HT-29 (cell line): ENCODE data around the gene PMS2. TPM values are rescaled to one million over a fixed set of nuclear protein-coding genes. Genes with fewer than 3 reads are reported as not detected.
"Not testable (repeated sequence)": the region's sequence is repeated elsewhere in the genome, so short reads cannot be mapped to it uniquely, and the experiment has no call there.

Source experiments
- DNase-seq: peaks from one replicate; pipeline ENCODE4 v3.0.0-alpha.2; 2015; ENCODE audit warnings: low spot score
- small RNA-seq: library from RNA; depleted of rRNA; stranded (forward); fragments of <200 nt; gene quantifications from one replicate; pipeline ENCODE3, GENCODE V24; 2014
- total RNA-seq: library from RNA; depleted of rRNA; stranded (reverse); fragments of >200 nt; shearing (Covaris generic); gene quantifications from 2 replicates; pipeline ENCODE4 v1.2.3, GENCODE V29; 2014; rRNA removed

The PMS2 gene
- total RNA-seq, 1 experiment from 2014 or later: 13.1 TPM

DNA sequence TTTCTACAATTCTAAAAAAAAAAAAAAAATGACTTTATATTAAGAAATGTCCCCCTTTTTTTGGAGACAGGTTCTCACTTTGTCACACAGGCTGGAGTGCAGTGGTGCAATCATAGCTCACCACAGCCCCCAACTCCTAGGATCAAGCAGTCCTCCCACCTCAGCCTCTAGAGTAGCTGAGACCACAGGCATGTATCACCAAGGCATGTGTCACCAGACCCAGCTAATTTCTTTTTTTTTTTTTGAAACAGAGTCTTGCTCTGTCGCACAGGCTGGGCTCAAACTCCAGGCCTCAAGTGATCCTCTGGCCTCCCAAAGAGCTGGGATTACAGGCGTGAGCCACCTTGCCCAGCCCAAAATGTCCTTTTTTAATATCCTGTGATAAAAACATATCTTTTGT lies 84.7 kb downstream of the PMS2 start:
- DNase-seq: not testable (repeated sequence)

Small RNAs within 50 kb of the gene (small RNA-seq; reads per million reads assigned to genes)
- gene RF00019: not detected
- not detected for gene RNU6-218P
- 5.6 reads per million, percentile 84 among the genes with 10 or more reads in this experiment for gene SNORA80D

Other genes starting within 250 kb of the PMS2 start
- gene RNF216, start 227.4 kb downstream of the PMS2 start, total RNA-seq: 15.9 and 16.0 TPM in 2 replicates
- not detected in 2 replicates for gene OCM, start 128.3 kb downstream of the PMS2 start, total RNA-seq
- gene CCZ1, start 110.3 kb downstream of the PMS2 start, total RNA-seq: 50.2 and 55.0 TPM in 2 replicates
- gene RSPH10B, start 38.4 kb downstream of the PMS2 start, total RNA-seq: 4.4 TPM in 1 of 2 replicates, not detected in the other
- gene AIMP2, start 223 bp upstream of the PMS2 start, total RNA-seq: 98.3 and 116 TPM in 2 replicates
- not detected in 2 replicates for gene ANKRD61, start 22.3 kb upstream of the PMS2 start, total RNA-seq
- 324 and 358 TPM in 2 replicates for gene EIF2AK1, start 50.1 kb upstream of the PMS2 start, total RNA-seq
- 10.0 and 10.3 TPM in 2 replicates for gene USP42, start 95.9 kb upstream of the PMS2 start, total RNA-seq